ENCODE measurements around the gene PMP22.

Gene PMP22

DNA sequence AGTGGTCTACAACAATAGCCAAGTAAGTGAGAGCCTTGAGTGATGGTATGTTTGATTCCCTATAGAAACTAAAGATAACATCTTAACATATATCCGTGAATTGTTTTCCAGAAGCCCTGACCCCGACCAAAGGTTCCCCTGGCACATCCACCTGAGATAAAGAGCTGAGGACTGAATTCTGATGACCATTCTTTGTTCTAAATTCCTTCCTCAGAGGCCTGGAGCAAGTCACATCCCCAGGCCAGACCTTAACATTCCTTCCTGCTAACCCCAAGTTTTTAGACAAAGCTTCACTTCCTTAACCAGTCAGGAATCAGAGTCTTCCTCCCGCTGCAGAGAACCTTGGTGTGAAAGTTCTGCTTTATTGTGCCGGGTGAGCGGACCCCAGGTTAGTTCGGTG lies 83.3 kb downstream of the PMP22 start:
- Histone ChIP-seq H3K4me1 (no peaks in the 10 kb centered on the region), H3K27me3 (no peaks in the 10 kb centered on the region), H3K36me3 (no peaks in the 10 kb centered on the region), H3K4me3 (ENCODE audit: low read depth, low read length) (no peak overlapping the region), H3K9me3 (no peaks in the 10 kb centered on the region)
- TF ChIP-seq, protein P1, sequence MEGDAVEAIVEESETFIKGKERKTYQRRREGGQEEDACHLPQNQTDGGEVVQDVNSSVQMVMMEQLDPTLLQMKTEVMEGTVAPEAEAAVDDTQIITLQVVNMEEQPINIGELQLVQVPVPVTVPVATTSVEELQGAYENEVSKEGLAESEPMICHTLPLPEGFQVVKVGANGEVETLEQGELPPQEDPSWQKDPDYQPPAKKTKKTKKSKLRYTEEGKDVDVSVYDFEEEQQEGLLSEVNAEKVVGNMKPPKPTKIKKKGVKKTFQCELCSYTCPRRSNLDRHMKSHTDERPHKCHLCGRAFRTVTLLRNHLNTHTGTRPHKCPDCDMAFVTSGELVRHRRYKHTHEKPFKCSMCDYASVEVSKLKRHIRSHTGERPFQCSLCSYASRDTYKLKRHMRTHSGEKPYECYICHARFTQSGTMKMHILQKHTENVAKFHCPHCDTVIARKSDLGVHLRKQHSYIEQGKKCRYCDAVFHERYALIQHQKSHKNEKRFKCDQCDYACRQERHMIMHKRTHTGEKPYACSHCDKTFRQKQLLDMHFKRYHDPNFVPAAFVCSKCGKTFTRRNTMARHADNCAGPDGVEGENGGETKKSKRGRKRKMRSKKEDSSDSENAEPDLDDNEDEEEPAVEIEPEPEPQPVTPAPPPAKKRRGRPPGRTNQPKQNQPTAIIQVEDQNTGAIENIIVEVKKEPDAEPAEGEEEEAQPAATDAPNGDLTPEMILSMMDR (IDR thresholded peaks at IDR 0.05; ENCODE audit: low read depth, low read length): no peak
- DNase-seq: no peak

DNA sequence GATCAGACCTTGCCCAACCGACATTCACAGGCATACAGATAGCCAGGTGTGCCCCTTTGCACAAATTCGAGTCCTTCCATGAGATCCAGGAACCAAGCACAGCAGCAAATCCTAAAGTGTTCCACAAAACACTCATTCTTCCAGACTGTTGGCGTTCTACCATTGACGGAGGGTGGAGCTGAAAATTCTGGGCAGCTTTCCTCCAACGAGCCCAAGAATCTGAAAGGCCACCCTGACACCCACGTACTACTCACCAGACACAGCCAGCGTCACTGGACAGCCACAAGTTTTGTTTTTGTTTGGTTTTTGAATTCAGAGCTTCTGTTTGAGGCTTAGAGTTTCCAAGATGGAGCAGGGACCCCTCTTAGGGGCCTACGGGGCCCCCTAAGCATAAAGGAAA lies 83.8 kb downstream of the PMP22 start:
- Histone ChIP-seq H3K4me3 (ENCODE audit: low read depth, low read length) (no peak overlapping the region), H3K36me3 (no peaks in the 10 kb centered on the region), H3K4me1 (no peaks in the 10 kb centered on the region), H3K9me3 (no peaks in the 10 kb centered on the region), H3K27me3 (no peaks in the 10 kb centered on the region)
- no peak for DNase-seq
- TF ChIP-seq, protein P1 (IDR thresholded peaks at IDR 0.05; ENCODE audit: low read depth, low read length): no peak

DNA sequence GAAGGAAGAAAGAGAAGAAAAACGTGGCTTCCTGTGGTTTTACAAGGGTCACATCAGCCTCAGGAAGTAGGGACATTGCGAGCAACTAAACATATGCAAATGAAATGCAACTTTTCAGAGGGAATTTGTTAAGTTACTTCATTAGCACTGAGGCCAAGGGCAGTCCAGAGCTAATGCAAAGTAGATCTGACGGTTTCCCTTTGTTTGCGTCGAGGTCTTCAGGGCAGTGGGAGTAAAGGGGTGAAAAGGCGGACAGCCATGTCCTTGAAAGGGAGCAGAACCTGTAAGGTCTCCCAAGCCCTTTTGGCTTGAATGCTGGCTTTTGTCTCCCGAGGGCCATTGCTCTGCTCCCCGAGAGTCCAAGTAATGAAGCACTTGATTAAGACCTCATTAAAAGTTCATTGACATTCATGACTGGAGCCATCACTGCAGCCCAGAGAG lies 85.0 kb downstream of the PMP22 start:
- no peak overlapping the region for H3K4me3 ChIP-seq (ENCODE audit: low read depth, low read length)
- no peaks in the 10 kb centered on the region for H3K4me1 ChIP-seq
- TF ChIP-seq, protein P1 (IDR thresholded peaks at IDR 0.05; ENCODE audit: low read depth, low read length): no peak
- H3K27me3 ChIP-seq: no peaks in the 10 kb centered on the region
- H3K9me3 ChIP-seq: no peaks in the 10 kb centered on the region
- no peaks in the 10 kb centered on the region for H3K36me3 ChIP-seq
- DNase-seq: no peak

Data from BE2C (cell line).